Heart right ventricle (tissue), 16 donors: Measurements from ENCODE around the gene RNF227. TPM values are rescaled to one million over a fixed set of nuclear protein-coding genes. Genes with fewer than 3 reads are reported as not detected.
A peak's percentile ranks its signal among the peaks of the same experiment; 100 is the strongest.

ENCODE experiments used
- ATAC-seq, 8 donors: fragments of 200-7000 bp; cut with Tn5 transposase; one replicate each; pipeline ENCODE4 v1.9.1; 2020; ENCODE audit warnings: mild to moderate bottlenecking in 8 of 8, moderate library complexity in 8 of 8, moderate number of reproducible peaks in 1 of 8
- DNase-seq, 2 donors: peaks; one replicate each; pipeline ENCODE4 v3.0.0-alpha.2; 2020
- H3K27ac ChIP-seq, 10 donors: fragments of 200-600 bp; sonication (generic) in 2 of 10; one replicate each; pipeline versions ENCODE4 v1.5.0 to v1.8.0; 2020 to 2022; ENCODE audit warnings: mild to moderate bottlenecking in 3 of 10
- H3K27me3 ChIP-seq, 7 donors: fragments of 200-600 bp; one replicate each; pipeline ENCODE4 v1.8.0; 2021 to 2022; ENCODE audit warnings: mild to moderate bottlenecking in 2 of 7
- H3K36me3 ChIP-seq, 9 donors: fragments of 200-600 bp; sonication (generic) in 1 of 9; one replicate each; pipeline versions ENCODE4 v1.5.0 to v1.8.0; 2020 to 2022; ENCODE audit warnings: mild to moderate bottlenecking in 2 of 9
- H3K4me1 ChIP-seq, 9 donors: fragments of 200-600 bp; sonication (generic) in 1 of 9; one replicate each; pipeline versions ENCODE4 v1.5.0 to v1.8.0; 2020 to 2022; ENCODE audit warnings: mild to moderate bottlenecking in 4 of 9
- H3K4me3 ChIP-seq, 10 donors: fragments of 200-600 bp; sonication (generic) in 2 of 10; one replicate each; pipeline versions ENCODE4 v1.5.0 to v1.8.0; 2020 to 2022; ENCODE audit warnings: mild to moderate bottlenecking in 7 of 10, moderate library complexity in 2 of 10
- H3K9me3 ChIP-seq, 11 donors: fragments of 200-600 bp in 10 of 11; sonication (generic) in 2 of 11; one replicate each; pipeline versions ENCODE4 v1.5.0 to v1.8.0; 2013 to 2022; ENCODE audit warnings: mild to moderate bottlenecking in 2 of 11, control low read depth in 1 of 11, moderate library complexity in 1 of 11
- CTCF ChIP-seq, 9 donors: fragments of 200-600 bp; sonication (generic) in 2 of 9; IDR thresholded peaks; one replicate each; pipeline versions ENCODE4 v1.5.0 to v1.8.0; 2021 to 2022; ENCODE audit warnings: antibody characterized with exemption in 9 of 9, mild to moderate bottlenecking in 5 of 9, moderate library complexity in 1 of 9
- WGBS, 2 donors: extraction: QIAGEN DNeasy Blood & Tissue Kit; methylation state at CpG; one replicate each; pipeline ENCODE4 v1.1.7; 2013; ENCODE audit warnings: inconsistent platforms in 1 of 2; 5-methylcytosine and 5-hydroxymethylcytosine counted together
- intact Hi-C, 10 donors: fragments of 100-400 bp; cut with DNase I; formaldehyde crosslinking; loops; one replicate each; pipeline versions ENCODE4 v1.11.1 to v1.14.2; 2022
- polyA plus RNA-seq, 2 donors: library from polyadenylated mRNA; stranded (reverse); fragments of 200-250 nt; gene quantifications; one replicate each; pipeline ENCODE4 v1.2.3, GENCODE V29; 2013
- total RNA-seq, 10 donors: library from RNA; stranded (reverse); fragmentation: NEBNext Ultra II Directional in 3 of 10; extraction: Animal tissue kit (Norgen Biotek cat#: 25700) in 3 of 10; gene quantifications; one replicate each; pipeline versions ENCODE4 v1.2.1 to v1.2.4, GENCODE V29; 2021 to 2023
- donor health status: Arrhythmogenic right ventricular cardiomyopathy.
- donor health status: ischemic (EF 13 %, LVEDD 7.1; RV severe dilation, severe dysfunction).
- donor health status: healthy with polysubstance abuse.
- donor health status: DM: no; HTN: yes; CAD: no.
- donor health status: DM: no; HTN: no; CAD: no.
- donor health status: ischemic (EF 25% LVEDD 6.9; RV normal size, moderate dysfunction).
- donor health status: ischemic (EF 25% LVEDD 5.7; RV mildly dilated, moderate dysfunction).
- donor health status: healthy.
- donor health status: DM: yes; HTN: yes; CAD: no.
- donor health status: Ischemic cardiomyopathy.
- donor health status: ischemic (EF 35%, LVEDD 5.7; RV mildly dilated, moderate dysfunction).
- donor health status: nonischemic (EF 11% LVEDD 7.7; RV severe dilation, severe dysfunction).
- donor health status: DM: yes; HTN: yes; CAD: no.
- donor health status: PGD.
- donor health status: ischemic (EF 29% LVEDD 5.4; RV normal size, mild dysfunction).
- donor health status: nonischemic (EF 23%, LVEDD 6.1; RV moderate dilation, normal function).

Gene RNF227
- total and polyA plus RNA-seq, 12 donors = 0.15 to 1.9 (median 0.93) TPM

GRCh38 chr17:7930841-7931631 is 14.9 kb upstream of the RNF227 start:
- ATAC-seq = no peak
- H3K27ac ChIP-seq = peak overlapping the region in 9 of 10 donors; percentile 49 to 92 (median 79)
- no peak for TF ChIP-seq CTCF (IDR thresholded peaks at IDR 0.05)
- H3K4me3 ChIP-seq = peak overlapping the region; percentile 46 to 94 (median 77)
- peaks cover 2 to 36% (median 22%) of the 10 kb centered on the region in 9 donors for H3K4me1 ChIP-seq
- no peaks in the 10 kb centered on the region for H3K27me3 ChIP-seq
- peaks cover 0 to 33% (median 2%) of the 10 kb centered on the region in 9 donors for H3K36me3 ChIP-seq
- intact Hi-C loops = loop anchor here in 1 of 10 donors (5.0 kb wide), 1 partner anchor 44 kb away; the partner anchor contains the start of gene CHD3
- no peaks in the 10 kb centered on the region for H3K9me3 ChIP-seq
- no peak for DNase-seq
- WGBS, 2 donors = 44% methylated on average over 20 of the region's 20 CpGs

GRCh38 chr17:7929158-7930023 is 13.3 kb upstream of the RNF227 start, which contains the start of gene KCNAB3:
KCNAB3 (minus strand) TSS chr17:7929856; CDS start chr17:7929435, 421 bp downstream.
- intact Hi-C loops = loop anchor here in 2 of 10 donors (5.0 kb wide), 2 partner anchors 42 to 128 kb away; partner anchors contain the start of gene CHD3 (in 1 of the 2)
- no peak for ATAC-seq

GRCh38 chr17:7927596-7927995 is 11.5 kb upstream of the RNF227 start:
- no peak for TF ChIP-seq CTCF (IDR thresholded peaks at IDR 0.05)
- Histone ChIP-seq H3K4me3 (no peak overlapping the region), H3K27ac (no peak overlapping the region), H3K36me3 (peaks cover 0 to 16% (median 0%) of the 10 kb centered on the region in 9 donors), H3K9me3 (no peaks in the 10 kb centered on the region), H3K4me1 (peaks cover 0 to 24% (median 13%) of the 10 kb centered on the region in 9 donors), H3K27me3 (no peaks in the 10 kb centered on the region)
- ATAC-seq = no peak
- intact Hi-C loops = loop anchor here in 1 of 10 donors (5.0 kb wide), 1 partner anchor 130 kb away; no protein-coding TSS in a partner anchor
- 86 to 88% methylated on average over 3 of the region's 3 CpGs for WGBS, 2 donors
- DNase-seq = no peak

More at GRCh38 chr17:7929158-7930023, 13.3 kb upstream of the RNF227 start, which contains the start of gene KCNAB3:
- TF ChIP-seq CTCF (IDR thresholded peaks at IDR 0.05) = no peak
- Histone ChIP-seq H3K4me1 (peaks cover 2 to 34% (median 22%) of the 10 kb centered on the region in 9 donors), H3K4me3 (peak within 1 kb of the TSS in 2 of 10 donors; percentile 8 to 9), H3K9me3 (no peaks in the 10 kb centered on the region), H3K36me3 (peaks cover 0 to 17% (median 0%) of the 10 kb centered on the region in 9 donors), H3K27ac (no peak within 1 kb of the TSS), H3K27me3 (no peaks in the 10 kb centered on the region)
- peak in 1 of 2 donors; percentile 45 for DNase-seq
- WGBS, 2 donors = 32 to 44% methylated on average over 56 to 67 of the region's 67 CpGs
